Caki2 (cell line): ENCODE measurements around the gene CHTF18. TPM values are rescaled to one million over a fixed set of nuclear protein-coding genes. Genes with fewer than 3 reads are reported as not detected.

Source experiments
- DNase-seq: peaks from one replicate; pipeline ENCODE4 v3.0.0-alpha.2; 2015; ENCODE audit warnings: low read depth
- in situ Hi-C: cut with HindIII; loops from 2 replicates; pipeline ENCODE4 v1.10.0; 2016; ENCODE audit warnings: low sequenced_read_pairs, low pct_unique_long_range_greater_than_20kb, mixed read lengths
- total RNA-seq: library from RNA; depleted of rRNA; stranded (reverse); fragments of >200 nt; shearing (Covaris generic); gene quantifications from 2 replicates; pipeline ENCODE4 v1.2.3, GENCODE V29; 2014; ENCODE audit warnings: low replicate concordance

CHTF18 gene
- total RNA-seq, 1 experiment from 2014 or later: 52.2 TPM

GRCh38 chr16:756428-756827 lies 32.0 kb upstream of the CHTF18 start:
- in situ Hi-C loops: no loop called here
- no peak for DNase-seq

- no peak for DNase-seq
- in situ Hi-C loops: no loop called here
Observed at GRCh38 chr16:759110-759910, 29.1 kb upstream of the CHTF18 start.

GRCh38 chr16:760065-760464 lies 28.4 kb upstream of the CHTF18 start:
- DNase-seq: no peak
- in situ Hi-C loops: no loop called here

GRCh38 chr16:760545-761343 lies 27.7 kb upstream of the CHTF18 start, which contains the start of gene MSLN:
Gene MSLN (plus strand): TSS chr16:760734. CDS start chr16:762681, 1,947 bp downstream.
- in situ Hi-C loops: no loop called here
- no peak for DNase-seq

GRCh38 chr16:761625-762513 lies 26.6 kb upstream of the CHTF18 start:
- in situ Hi-C loops: no loop called here
- DNase-seq: no peak

GRCh38 chr16:762595-763268 lies 25.7 kb upstream of the CHTF18 start:
- no peak for DNase-seq
- in situ Hi-C loops: no loop called here

- no peak for DNase-seq
- in situ Hi-C loops: no loop called here
Observed at GRCh38 chr16:763369-764183, 24.8 kb upstream of the CHTF18 start.

- in situ Hi-C loops: no loop called here
- no peak for DNase-seq
Observed at GRCh38 chr16:764184-764750, 24.2 kb upstream of the CHTF18 start.

GRCh38 chr16:764848-765487 lies 23.5 kb upstream of the CHTF18 start:
- no peak for DNase-seq
- in situ Hi-C loops: no loop called here

- DNase-seq: no peak
- in situ Hi-C loops: no loop called here
Observed at GRCh38 chr16:765488-765865, 22.9 kb upstream of the CHTF18 start.

GRCh38 chr16:766008-766819 lies 22.2 kb upstream of the CHTF18 start:
- DNase-seq: no peak
- in situ Hi-C loops: no loop called here

GRCh38 chr16:766820-767640 lies 21.4 kb upstream of the CHTF18 start:
- in situ Hi-C loops: no loop called here
- no peak for DNase-seq

- in situ Hi-C loops: no loop called here
Observed at GRCh38 chr16:767743-768235, 20.6 kb upstream of the CHTF18 start.

GRCh38 chr16:768428-768827 lies 20.0 kb upstream of the CHTF18 start:
- in situ Hi-C loops: no loop called here
- DNase-seq: no peak

More at GRCh38 chr16:767743-768235, 20.6 kb upstream of the CHTF18 start:
- no peak for DNase-seq
